Measurements from ENCODE around the gene NAGK.

Gene NAGK

GRCh38 chr2:71070294-71071093 lies 2.0 kb downstream of the NAGK start:
- CTCF ChIA-PET: interaction anchor here (0.6 to 1.5 kb wide), 4 partner anchors 21 to 187 kb away, joined by 3 to 5 read pairs (median 4); no protein-coding TSS in a partner anchor
- H3K27ac ChIP-seq: no peak overlapping the region
- POLR2A ChIA-PET (ENCODE audit: low non-redundant PET): interaction anchor here (0.6 kb wide), 1 partner anchor 14 kb away, joined by 7 read pairs; no protein-coding TSS in a partner anchor
- TF ChIP-seq CTCF (conservative IDR thresholded peaks at IDR 0.05; ENCODE audit: low read depth): no peak
- DNase-seq (ENCODE audit: low spot score): no peak

GRCh38 chr2:71071681-71072398 lies 3.4 kb downstream of the NAGK start:
- CTCF ChIA-PET: interaction anchor here (1.0 kb wide), 1 partner anchor 29 kb away, joined by 4 read pairs; no protein-coding TSS in a partner anchor
- TF ChIP-seq CTCF (conservative IDR thresholded peaks at IDR 0.05; ENCODE audit: low read depth): no peak
- no peak for DNase-seq (ENCODE audit: low spot score)
- POLR2A ChIA-PET (ENCODE audit: low non-redundant PET): no interaction called here
- no peak overlapping the region for H3K27ac ChIP-seq

- no peak overlapping the region for H3K27ac ChIP-seq
- no peak for DNase-seq (ENCODE audit: low spot score)
- TF ChIP-seq CTCF (conservative IDR thresholded peaks at IDR 0.05; ENCODE audit: low read depth): no peak
- POLR2A ChIA-PET (ENCODE audit: low non-redundant PET): no interaction called here
- CTCF ChIA-PET: no interaction called here
These were observed 4.0 kb downstream of the NAGK start for GRCh38 chr2:71072492-71072891.

- ChIA-PET CTCF (no interaction called here), POLR2A (ENCODE audit: low non-redundant PET) (no interaction called here)
- no peak for TF ChIP-seq CTCF (conservative IDR thresholded peaks at IDR 0.05; ENCODE audit: low read depth)
- no peak for DNase-seq (ENCODE audit: low spot score)
- no peak overlapping the region for H3K27ac ChIP-seq
These were observed 5.0 kb downstream of the NAGK start for GRCh38 chr2:71073475-71073874.

- CTCF ChIA-PET: no interaction called here
These were observed 6.5 kb downstream of the NAGK start for GRCh38 chr2:71074893-71075395.

More at GRCh38 chr2:71074893-71075395, 6.5 kb downstream of the NAGK start:
- TF ChIP-seq CTCF (conservative IDR thresholded peaks at IDR 0.05; ENCODE audit: low read depth): no peak
- POLR2A ChIA-PET (ENCODE audit: low non-redundant PET): no interaction called here
- H3K27ac ChIP-seq: no peak overlapping the region
- no peak for DNase-seq (ENCODE audit: low spot score)

All from RWPE1 (cell line).